Trophoblast cell (in vitro differentiated cells and primary cell): ENCODE measurements around the gene GUCA2A.
A peak's percentile ranks its signal among the peaks of the same experiment; 100 is the strongest.

Experiments
- DNase-seq, 2 donors: peaks; one replicate each; pipeline ENCODE4 v3.0.0-alpha.2; 2016
- H2AFZ ChIP-seq: 2 replicates; pipeline ENCODE4 v1.6.1; 2013; ENCODE audit warnings: low read length, moderate library complexity, mild to moderate bottlenecking; ENCODE audit not compliant: insufficient read depth, poor library complexity
- H2AK5ac ChIP-seq: 2 replicates; pipeline ENCODE4 v1.6.1; 2013; ENCODE audit warnings: mild to moderate bottlenecking, low read length
- H2BK120ac ChIP-seq: 2 replicates; pipeline ENCODE4 v1.6.1; 2013; ENCODE audit warnings: low read length, mild to moderate bottlenecking, moderate library complexity; ENCODE audit not compliant: insufficient read depth, poor library complexity
- H2BK12ac ChIP-seq: 2 replicates; pipeline ENCODE4 v1.6.1; 2013; ENCODE audit warnings: mild to moderate bottlenecking, low read length, moderate library complexity
- H2BK5ac ChIP-seq: 2 replicates; pipeline ENCODE4 v1.6.1; 2013; ENCODE audit warnings: low read length, low read depth, moderate library complexity, mild to moderate bottlenecking; ENCODE audit not compliant: poor library complexity
- H3K14ac ChIP-seq: 2 replicates; pipeline ENCODE4 v1.6.1; 2013; ENCODE audit warnings: mild to moderate bottlenecking, low read length
- H3K18ac ChIP-seq: 2 replicates; pipeline ENCODE4 v1.6.1; 2013; ENCODE audit warnings: mild to moderate bottlenecking, low read length
- H3K23ac ChIP-seq: 2 replicates; pipeline ENCODE4 v1.6.1; 2013; ENCODE audit warnings: low read length
- H3K27ac ChIP-seq: 2 replicates; pipeline ENCODE4 v1.5.1; 2013; ENCODE audit warnings: low read depth, mild to moderate bottlenecking, inconsistent platforms, low read length, moderate library complexity
- H3K27me3 ChIP-seq: 2 replicates; pipeline ENCODE4 v1.6.1; 2013; ENCODE audit warnings: inconsistent platforms, mild to moderate bottlenecking, low read length, moderate library complexity; ENCODE audit not compliant: insufficient read depth
- H3K36me3 ChIP-seq, 2 experiments: 1 replicate in 1 of 2; 2 replicates in 1 of 2; pipeline ENCODE4 v1.6.1; 2013; ENCODE audit warnings: low read length in 2 of 2, mild to moderate bottlenecking in 2 of 2, moderate library complexity in 1 of 2; ENCODE audit not compliant: insufficient read depth in 2 of 2, control insufficient read depth in 1 of 2
- H3K4ac ChIP-seq: 2 replicates; pipeline ENCODE4 v1.6.1; 2013; ENCODE audit warnings: low read depth, mild to moderate bottlenecking, low read length, moderate library complexity
- H3K4me1 ChIP-seq, 2 experiments: 1 replicate in 1 of 2; 2 replicates in 1 of 2; pipeline ENCODE4 v1.6.1; 2013; ENCODE audit warnings: low read length in 2 of 2, mild to moderate bottlenecking in 2 of 2, moderate library complexity in 1 of 2; ENCODE audit not compliant: insufficient read depth in 2 of 2, control insufficient read depth in 1 of 2
- H3K4me2 ChIP-seq: 2 replicates; pipeline ENCODE4 v1.6.1; 2013; ENCODE audit warnings: inconsistent platforms, mild to moderate bottlenecking, low read length, moderate library complexity
- H3K4me3 ChIP-seq: 2 replicates; pipeline ENCODE4 v1.5.1; 2013; ENCODE audit warnings: mild to moderate bottlenecking, low read depth, low read length, inconsistent platforms
- H3K79me1 ChIP-seq: one replicate; pipeline ENCODE4 v1.6.1; 2013; ENCODE audit warnings: low read length
- H3K79me2 ChIP-seq: 2 replicates; pipeline ENCODE4 v1.6.1; 2013; ENCODE audit warnings: low read length, mild to moderate bottlenecking; ENCODE audit not compliant: control insufficient read depth, insufficient read depth, poor library complexity
- H3K9ac ChIP-seq: 2 replicates; pipeline ENCODE4 v1.6.1; 2013; ENCODE audit warnings: mild to moderate bottlenecking, low read length
- H3K9me3 ChIP-seq: 2 replicates; pipeline ENCODE4 v1.6.1; 2013; ENCODE audit warnings: low read depth, mild to moderate bottlenecking, control low read depth, inconsistent platforms, low read length; ENCODE audit not compliant: insufficient read depth
- H4K12ac ChIP-seq: 2 replicates; pipeline ENCODE4 v1.6.1; 2013; ENCODE audit warnings: low read depth, mild to moderate bottlenecking, low read length, moderate library complexity
- H4K8ac ChIP-seq: 2 replicates; pipeline ENCODE4 v1.6.1; 2013; ENCODE audit warnings: low read depth, mild to moderate bottlenecking, low read length, moderate library complexity
- H4K91ac ChIP-seq: one replicate; pipeline ENCODE4 v1.6.1; 2013; ENCODE audit warnings: low read depth, mild to moderate bottlenecking, low read length, moderate library complexity
- WGBS: extraction: QIAGEN DNeasy Blood & Tissue Kit; methylation state at CpG from one replicate; pipeline ENCODE4 v1.1.7; 2013; ENCODE audit warnings: missing lambda C conversion rate; ENCODE audit not compliant: insufficient read length, insufficient coverage; ENCODE audit errors: extremely low coverage; 5-methylcytosine and 5-hydroxymethylcytosine counted together

Gene GUCA2A

DNA sequence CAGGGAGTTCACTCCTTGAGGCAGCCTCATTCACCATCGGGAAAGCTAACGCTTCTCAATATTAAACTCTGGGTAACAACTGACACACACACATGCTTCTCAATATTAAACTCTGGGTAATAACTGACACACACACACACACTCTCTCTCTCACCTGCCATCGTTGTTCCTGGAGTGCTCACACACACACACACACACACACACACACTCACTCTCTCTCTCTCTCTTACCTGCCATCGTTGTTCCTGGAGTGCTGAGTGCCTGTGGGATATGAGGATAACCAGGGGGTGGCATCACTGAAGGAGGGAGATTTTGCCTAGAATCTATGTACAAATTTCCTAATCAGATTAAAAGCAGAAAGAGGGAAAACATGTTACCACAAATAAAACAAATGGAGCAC, 17.1 kb upstream of the GUCA2A start:
- Histone ChIP-seq H3K18ac (no peak overlapping the region), H3K9ac (no peak overlapping the region), H3K14ac (no peak overlapping the region), H2AFZ (no peak overlapping the region), H2BK5ac (no peak overlapping the region), H4K12ac (no peak overlapping the region), H2BK12ac (no peak overlapping the region), H3K36me3 (peaks cover 0 to 5% of the 10 kb centered on the region in 2 experiments), H3K27me3 (no peaks in the 10 kb centered on the region), H4K91ac (no peak overlapping the region), H4K8ac (no peak overlapping the region), H3K79me2 (no peaks in the 10 kb centered on the region), H3K9me3 (no peaks in the 10 kb centered on the region), H3K23ac (no peak overlapping the region), H3K4ac (no peak overlapping the region), H2BK120ac (no peak overlapping the region), H3K79me1 (peaks cover 2% of the 10 kb centered on the region), H3K4me3 (no peak overlapping the region), H3K27ac (peak overlapping the region; percentile 27), H3K4me1 (peaks cover 13 to 21% of the 10 kb centered on the region in 2 experiments), H3K4me2 (no peak overlapping the region), H2AK5ac (no peak overlapping the region)
- no peak for DNase-seq
- no CpG with 5 or more reads among the region's 4 CpGs for WGBS

- no peaks in the 10 kb centered on the region for H3K9me3 ChIP-seq
- H2AFZ ChIP-seq: no peak overlapping the region
- H2BK12ac ChIP-seq: peak overlapping the region; percentile 5
- no peak for DNase-seq
- H3K14ac ChIP-seq: no peak overlapping the region
- no peak overlapping the region for H3K4me3 ChIP-seq
- no peak overlapping the region for H2AK5ac ChIP-seq
- H3K27me3 ChIP-seq: no peaks in the 10 kb centered on the region
- H4K12ac ChIP-seq: no peak overlapping the region
- peak overlapping the region; percentile 8 for H3K27ac ChIP-seq
- no peak overlapping the region for H3K23ac ChIP-seq
- no peak overlapping the region for H2BK5ac ChIP-seq
- no peak overlapping the region for H3K4ac ChIP-seq
- no peak overlapping the region for H4K91ac ChIP-seq
- H3K4me2 ChIP-seq: no peak overlapping the region
- H3K9ac ChIP-seq: no peak overlapping the region
- H3K79me2 ChIP-seq: no peaks in the 10 kb centered on the region
- H3K36me3 ChIP-seq: peaks cover 3 to 5% of the 10 kb centered on the region in 2 experiments
- H4K8ac ChIP-seq: no peak overlapping the region
- no peak overlapping the region for H2BK120ac ChIP-seq
- peaks cover 11 to 20% of the 10 kb centered on the region in 2 experiments for H3K4me1 ChIP-seq
- H3K79me1 ChIP-seq: peaks cover 2% of the 10 kb centered on the region
- peak overlapping the region; percentile 41 for H3K18ac ChIP-seq
- WGBS: no CpG with 5 or more reads among the region's 4 CpGs
Measured at GRCh38 chr1:42179900-42180329, 15.4 kb upstream of the GUCA2A start.

GRCh38 chr1:42179275-42179674, 14.7 kb upstream of the GUCA2A start:
- Histone ChIP-seq H4K12ac (no peak overlapping the region), H3K18ac (no peak overlapping the region), H2BK120ac (no peak overlapping the region), H2AK5ac (no peak overlapping the region), H3K4ac (no peak overlapping the region), H3K4me1 (peaks cover 11 to 17% of the 10 kb centered on the region in 2 experiments), H3K4me2 (no peak overlapping the region), H3K27me3 (no peaks in the 10 kb centered on the region), H3K14ac (no peak overlapping the region), H3K27ac (peak overlapping the region; percentile 8), H3K79me1 (peaks cover 2% of the 10 kb centered on the region), H4K91ac (no peak overlapping the region), H2BK12ac (no peak overlapping the region), H3K4me3 (no peak overlapping the region), H2AFZ (no peak overlapping the region), H4K8ac (no peak overlapping the region), H3K9ac (no peak overlapping the region), H3K79me2 (no peaks in the 10 kb centered on the region), H2BK5ac (no peak overlapping the region), H3K23ac (no peak overlapping the region), H3K9me3 (no peaks in the 10 kb centered on the region), H3K36me3 (peaks cover 3% of the 10 kb centered on the region in 2 experiments)
- WGBS: no CpG with 5 or more reads among the region's 2 CpGs
- no peak for DNase-seq

- WGBS: no CpG with 5 or more reads among the region's 3 CpGs
- no peak overlapping the region for H2BK5ac ChIP-seq
Measured at GRCh38 chr1:42178249-42178648, 13.7 kb upstream of the GUCA2A start.

More at GRCh38 chr1:42178249-42178648, 13.7 kb upstream of the GUCA2A start:
- Histone ChIP-seq H3K27me3 (no peaks in the 10 kb centered on the region), H3K9me3 (no peaks in the 10 kb centered on the region), H4K8ac (no peak overlapping the region), H2BK12ac (no peak overlapping the region), H3K36me3 (peaks cover 3% of the 10 kb centered on the region in 2 experiments), H3K18ac (no peak overlapping the region), H3K4me3 (no peak overlapping the region), H4K12ac (no peak overlapping the region), H3K27ac (no peak overlapping the region), H2BK120ac (no peak overlapping the region), H2AFZ (no peak overlapping the region), H3K4me2 (no peak overlapping the region), H3K4me1 (peaks cover 13 to 20% of the 10 kb centered on the region in 2 experiments), H3K14ac (no peak overlapping the region), H3K9ac (no peak overlapping the region), H3K23ac (no peak overlapping the region), H4K91ac (no peak overlapping the region), H2AK5ac (no peak overlapping the region), H3K79me1 (peaks cover 2% of the 10 kb centered on the region), H3K4ac (no peak overlapping the region), H3K79me2 (no peaks in the 10 kb centered on the region)
- peak; percentile 80 to 87 for DNase-seq
